ENCODE measurements around the gene SOD3.
A peak's percentile ranks its signal among the peaks of the same experiment; 100 is the strongest.

SOD3 gene

GRCh38 chr4:24753519-24753918 is 41.9 kb upstream of the SOD3 start:
- no peak for DNase-seq (ENCODE audit: low read depth)
- TF ChIP-seq, protein P1, sequence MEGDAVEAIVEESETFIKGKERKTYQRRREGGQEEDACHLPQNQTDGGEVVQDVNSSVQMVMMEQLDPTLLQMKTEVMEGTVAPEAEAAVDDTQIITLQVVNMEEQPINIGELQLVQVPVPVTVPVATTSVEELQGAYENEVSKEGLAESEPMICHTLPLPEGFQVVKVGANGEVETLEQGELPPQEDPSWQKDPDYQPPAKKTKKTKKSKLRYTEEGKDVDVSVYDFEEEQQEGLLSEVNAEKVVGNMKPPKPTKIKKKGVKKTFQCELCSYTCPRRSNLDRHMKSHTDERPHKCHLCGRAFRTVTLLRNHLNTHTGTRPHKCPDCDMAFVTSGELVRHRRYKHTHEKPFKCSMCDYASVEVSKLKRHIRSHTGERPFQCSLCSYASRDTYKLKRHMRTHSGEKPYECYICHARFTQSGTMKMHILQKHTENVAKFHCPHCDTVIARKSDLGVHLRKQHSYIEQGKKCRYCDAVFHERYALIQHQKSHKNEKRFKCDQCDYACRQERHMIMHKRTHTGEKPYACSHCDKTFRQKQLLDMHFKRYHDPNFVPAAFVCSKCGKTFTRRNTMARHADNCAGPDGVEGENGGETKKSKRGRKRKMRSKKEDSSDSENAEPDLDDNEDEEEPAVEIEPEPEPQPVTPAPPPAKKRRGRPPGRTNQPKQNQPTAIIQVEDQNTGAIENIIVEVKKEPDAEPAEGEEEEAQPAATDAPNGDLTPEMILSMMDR (IDR thresholded peaks at IDR 0.05; ENCODE audit: low read depth, low read length, missing control alignments) = no peak
- no peak overlapping the region for H3K4me3 ChIP-seq (ENCODE audit: low read depth, low read length)

DNA sequence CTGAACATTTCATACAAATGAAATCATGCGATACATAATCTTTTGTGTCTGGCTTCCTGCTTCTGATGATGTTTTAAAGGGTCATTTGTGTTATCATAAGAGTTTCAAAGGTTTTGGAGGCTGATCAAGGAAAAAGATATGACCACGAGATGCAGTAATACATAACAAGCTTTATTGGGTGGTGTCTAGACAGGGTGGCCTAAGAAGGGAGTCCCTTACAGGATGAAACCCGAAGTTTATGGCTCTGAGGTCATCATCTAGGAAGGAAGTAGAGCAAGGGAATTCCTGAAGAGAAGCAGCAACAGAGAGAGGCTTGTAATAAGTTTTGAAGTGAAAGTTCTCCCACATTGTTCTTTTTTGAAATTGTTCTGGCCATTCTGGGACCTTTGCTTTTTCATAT is 40.8 kb upstream of the SOD3 start:
- no peak overlapping the region for H3K4me3 ChIP-seq (ENCODE audit: low read depth, low read length)
- TF ChIP-seq, protein P1 (IDR thresholded peaks at IDR 0.05; ENCODE audit: low read depth, low read length, missing control alignments) = no peak
- DNase-seq (ENCODE audit: low read depth) = no peak

GRCh38 chr4:24763631-24764297 is 31.6 kb upstream of the SOD3 start:
- DNase-seq (ENCODE audit: low read depth) = no peak
- H3K4me3 ChIP-seq (ENCODE audit: low read depth, low read length) = no peak overlapping the region
- TF ChIP-seq, protein P1 (IDR thresholded peaks at IDR 0.05; ENCODE audit: low read depth, low read length, missing control alignments) = no peak

DNA sequence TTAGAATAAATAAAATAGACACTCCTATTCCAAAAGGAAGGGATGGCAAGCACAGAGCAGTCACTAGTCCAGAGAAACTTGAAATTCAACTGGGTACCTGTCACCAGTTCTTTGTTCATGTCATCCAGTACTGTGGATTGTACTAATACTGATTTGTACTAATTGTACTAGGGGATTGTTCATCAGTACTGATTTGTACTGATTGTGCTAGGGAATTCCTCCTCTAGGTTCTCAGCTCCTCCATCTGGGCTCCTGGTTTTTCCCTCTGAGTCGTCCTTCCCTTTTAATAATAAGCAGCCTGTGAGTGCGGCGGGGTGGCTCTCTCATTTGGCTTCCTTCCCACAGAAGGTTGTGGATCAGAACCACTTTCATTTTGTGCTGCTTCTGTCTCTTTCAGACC is 31.0 kb upstream of the SOD3 start:
- no peak overlapping the region for H3K4me3 ChIP-seq (ENCODE audit: low read depth, low read length)
- no peak for DNase-seq (ENCODE audit: low read depth)
- TF ChIP-seq, protein P1 (IDR thresholded peaks at IDR 0.05; ENCODE audit: low read depth, low read length, missing control alignments) = no peak

- H3K4me3 ChIP-seq (ENCODE audit: low read depth, low read length) = no peak overlapping the region
- DNase-seq (ENCODE audit: low read depth) = no peak
- TF ChIP-seq, protein P1 (IDR thresholded peaks at IDR 0.05; ENCODE audit: low read depth, low read length, missing control alignments) = no peak
These were observed 29.9 kb upstream of the SOD3 start for GRCh38 chr4:24765376-24765988.

DNA sequence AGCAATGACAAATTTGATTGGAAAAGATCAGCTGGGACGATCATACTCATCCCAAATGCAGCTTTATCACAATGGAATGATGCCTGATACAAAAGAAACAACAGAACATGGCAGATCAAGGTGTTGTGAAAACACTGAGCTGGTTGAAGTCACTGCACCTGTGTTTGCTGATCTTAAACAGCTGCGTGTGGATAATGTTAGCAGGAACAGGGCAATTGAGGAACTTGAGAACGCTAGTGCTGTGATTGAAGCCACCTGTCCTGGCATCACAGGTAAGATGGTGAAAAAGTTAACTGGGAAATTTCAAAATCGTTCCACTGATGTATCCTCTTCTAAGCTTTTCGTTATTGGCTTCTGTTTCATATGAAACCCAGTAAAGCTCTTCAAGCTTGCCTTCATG is 27.4 kb upstream of the SOD3 start:
- H3K4me3 ChIP-seq (ENCODE audit: low read depth, low read length) = no peak overlapping the region
- DNase-seq (ENCODE audit: low read depth) = no peak
- TF ChIP-seq, protein P1 (IDR thresholded peaks at IDR 0.05; ENCODE audit: low read depth, low read length, missing control alignments) = no peak

- peak; percentile 26 for DNase-seq (ENCODE audit: low read depth)
- no peak overlapping the region for H3K4me3 ChIP-seq (ENCODE audit: low read depth, low read length)
- TF ChIP-seq, protein P1 (IDR thresholded peaks at IDR 0.05; ENCODE audit: low read depth, low read length, missing control alignments) = no peak
These were observed 26.8 kb upstream of the SOD3 start for GRCh38 chr4:24768604-24769003.

Data from GM12864 (cell line).